ENCODE measurements around the gene SLC30A4.

- TF ChIP-seq CTCF (conservative IDR thresholded peaks at IDR 0.05; ENCODE audit: low read depth in 2 of 2) = no peak
- TF ChIP-seq EZH2 (IDR thresholded peaks at IDR 0.05; ENCODE audit: low read depth, unreplicated experiment) = no peak
- TF ChIP-seq CREB1 (CRISPR knock-in tag; IDR thresholded peaks at IDR 0.05; ENCODE audit: low read depth) = no peak
- TF ChIP-seq POLR2AphosphoS5 (IDR thresholded peaks at IDR 0.05; ENCODE audit: low read depth) = no peak
- TF ChIP-seq REST (IDR thresholded peaks at IDR 0.05; ENCODE audit: unreplicated experiment) = no peak
- no peak for TF ChIP-seq NANOG (IDR thresholded peaks at IDR 0.05; ENCODE audit: borderline replicate concordance)
- no peak for TF ChIP-seq EZH2phosphoT487 (IDR thresholded peaks at IDR 0.05; ENCODE audit: unreplicated experiment)
These were observed 27.0 kb downstream of the SLC30A4 start for GRCh38 chr15:45495588-45495987.

Data from GM23338 (cell line).